GM19452 (cell line): ENCODE measurements around the gene ZNF341.

Source experiments
- ATAC-seq: cut with Tn5 transposase; IDR thresholded peaks from one replicate; pipeline ENCODE4 v1.9.1; 2021; ENCODE audit not compliant: unreplicated experiment

The ZNF341 gene

DNA sequence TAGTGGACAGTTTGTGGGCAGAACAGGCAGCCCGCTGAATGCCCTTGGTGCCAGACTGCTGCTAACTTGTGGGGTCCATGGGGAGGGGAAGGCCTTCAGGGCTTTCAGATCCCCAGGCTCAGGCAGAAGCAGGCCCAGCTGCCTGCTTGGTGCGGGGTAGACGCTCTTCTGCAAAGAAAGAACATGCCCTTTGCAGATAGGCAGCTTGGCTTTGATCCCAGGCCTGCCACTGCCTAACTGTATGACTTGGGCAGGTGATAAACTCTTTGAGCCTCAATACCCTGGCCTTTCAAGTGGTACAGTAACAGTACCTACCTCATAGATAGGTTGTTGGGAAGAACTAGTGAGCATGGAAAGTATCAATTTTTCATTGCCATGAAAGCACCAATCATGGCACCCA, 107.8 kb downstream of the ZNF341 start:
- no peak for ATAC-seq

DNA sequence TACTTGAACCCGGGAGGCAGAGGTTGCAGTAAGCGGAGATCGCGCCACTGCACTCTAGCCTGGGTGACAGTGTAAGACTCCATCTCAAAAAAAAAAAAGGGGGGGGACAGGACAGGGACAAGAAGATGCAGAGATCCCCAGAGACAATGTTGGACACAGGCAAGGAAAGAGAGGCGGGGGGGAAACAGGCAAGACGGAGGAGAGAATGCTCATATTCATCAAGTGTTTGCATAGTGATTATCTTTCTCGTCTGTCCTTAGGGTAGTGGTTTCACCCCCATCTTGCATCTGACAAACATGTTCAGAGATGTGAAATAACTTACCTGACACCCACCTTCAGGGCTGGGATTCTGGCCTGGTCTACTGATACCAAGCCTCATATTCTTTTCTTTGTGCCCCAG, 108.4 kb downstream of the ZNF341 start:
- ATAC-seq: no peak

DNA sequence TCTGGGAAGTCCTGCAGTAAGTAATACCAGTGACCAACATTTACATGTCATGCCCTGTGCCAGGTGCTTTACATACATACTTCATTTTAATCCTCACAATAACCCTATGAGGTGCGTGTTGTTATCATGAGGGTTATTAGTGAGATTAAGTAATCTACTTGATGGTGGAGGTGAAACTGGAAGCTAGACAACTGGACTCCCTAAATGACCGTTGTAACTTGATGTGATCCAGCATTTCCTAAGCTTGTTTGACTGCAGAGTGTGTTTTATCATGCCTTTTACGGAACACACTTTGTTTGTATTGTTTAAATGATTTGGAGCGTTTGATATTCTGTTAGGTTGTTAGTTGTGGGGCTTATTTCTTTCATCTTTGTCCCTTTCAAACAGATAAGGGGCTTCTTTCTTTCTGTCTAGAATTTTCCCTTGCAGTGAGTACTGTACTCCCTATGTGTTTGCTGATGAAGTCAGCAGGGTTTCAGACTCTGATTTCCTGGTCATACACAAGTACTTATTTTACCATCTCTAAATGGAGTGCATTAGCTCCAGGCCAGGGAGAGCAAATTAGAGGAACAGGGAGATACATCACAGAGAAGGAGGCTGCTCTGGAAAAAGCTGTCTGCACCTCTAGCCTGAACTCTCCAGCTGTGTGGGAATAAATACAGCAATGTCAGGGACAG, 109.1 kb downstream of the ZNF341 start:
- ATAC-seq: no peak

DNA sequence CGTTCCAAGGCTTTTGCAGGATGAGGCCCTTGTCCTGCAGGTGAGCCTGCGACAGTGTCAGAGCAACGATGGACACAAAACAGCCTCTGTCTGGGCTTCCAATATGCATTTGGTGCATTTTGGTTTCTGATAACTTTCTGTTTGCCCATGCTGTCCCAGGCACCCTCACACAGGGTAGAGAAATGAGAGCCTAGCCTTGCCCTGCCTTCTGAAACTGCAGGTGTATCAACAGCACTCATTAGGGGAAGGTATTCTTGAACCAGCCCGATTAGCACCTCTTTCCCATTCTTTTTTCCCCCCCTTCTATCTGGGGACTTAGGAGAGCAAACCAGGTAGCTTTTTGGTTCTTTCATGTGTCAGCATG, 109.6 kb downstream of the ZNF341 start:
- ATAC-seq: no peak
